NT2/D1 (cell line): ENCODE data around the gene FZD7.

ENCODE experiments used
- YY1 ChIP-seq: IDR thresholded peaks from 2 replicates; pipeline ENCODE4 v1.6.1; 2011; ENCODE audit not compliant: insufficient read length, insufficient read depth
- ZNF274 ChIP-seq: IDR thresholded peaks from 2 replicates; pipeline ENCODE4 v1.6.1; 2011; ENCODE audit warnings: mild to moderate bottlenecking, low read depth, low read length

DNA sequence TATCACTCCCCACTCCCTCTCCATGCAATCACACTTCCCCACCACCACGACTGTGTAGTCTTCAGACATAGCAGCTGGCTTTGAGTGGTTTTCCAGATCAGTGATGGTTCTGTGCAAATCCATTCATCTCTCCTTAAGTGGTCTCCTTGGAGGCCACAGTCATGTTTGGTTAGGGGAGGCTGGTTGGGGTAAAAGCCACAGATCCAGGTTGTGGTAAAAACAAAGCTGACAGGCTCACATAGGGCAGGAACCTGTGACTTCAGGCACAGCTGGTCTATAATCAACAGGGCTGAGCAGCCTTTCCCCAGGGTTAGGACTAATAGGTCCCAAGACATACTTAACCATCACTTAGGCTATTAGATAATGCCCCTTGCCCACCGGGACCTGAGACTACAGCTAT lies 46.2 kb upstream of the FZD7 start:
- TF ChIP-seq ZNF274 (no peak), YY1 (no peak)
